GM18868 (cell line): Measurements from ENCODE around the gene AIG1.

Source experiments
- ATAC-seq: cut with Tn5 transposase; IDR thresholded peaks from one replicate; pipeline ENCODE4 v1.9.1; 2021; ENCODE audit warnings: mild to moderate bottlenecking, moderate library complexity; ENCODE audit not compliant: unreplicated experiment

Gene AIG1

GRCh38 chr6:143356101-143356880, 295.6 kb downstream of the AIG1 start:
- no peak for ATAC-seq

- no peak for ATAC-seq
Measured at GRCh38 chr6:143357152-143357551, 296.5 kb downstream of the AIG1 start.

GRCh38 chr6:143357561-143358255, 297.0 kb downstream of the AIG1 start:
- ATAC-seq: no peak

GRCh38 chr6:143361536-143362191, 301.0 kb downstream of the AIG1 start:
- ATAC-seq: no peak

GRCh38 chr6:143362192-143362558, 301.5 kb downstream of the AIG1 start:
- ATAC-seq: no peak

- ATAC-seq: no peak
Measured at GRCh38 chr6:143363299-143363698, 302.6 kb downstream of the AIG1 start.

GRCh38 chr6:143368426-143368825, 307.7 kb downstream of the AIG1 start:
- peak; percentile 99 for ATAC-seq

GRCh38 chr6:143369971-143370370, 309.3 kb downstream of the AIG1 start:
- ATAC-seq: no peak

GRCh38 chr6:143370812-143371370, 310.2 kb downstream of the AIG1 start:
- no peak for ATAC-seq

GRCh38 chr6:143372199-143372882, 311.7 kb downstream of the AIG1 start:
- no peak for ATAC-seq

GRCh38 chr6:143374014-143374413, 313.3 kb downstream of the AIG1 start:
- ATAC-seq: no peak

GRCh38 chr6:143375022-143375585, 314.4 kb downstream of the AIG1 start:
- ATAC-seq: peak; percentile 47

- ATAC-seq: no peak
Measured at GRCh38 chr6:143376375-143376774, 315.7 kb downstream of the AIG1 start.

- no peak for ATAC-seq
Measured at GRCh38 chr6:143376861-143377260, 316.2 kb downstream of the AIG1 start.

GRCh38 chr6:143385636-143386035, 324.9 kb downstream of the AIG1 start:
- ATAC-seq: no peak

- ATAC-seq: peak; percentile 51
Measured at GRCh38 chr6:143390278-143390677, 329.6 kb downstream of the AIG1 start.
